GM19395 (cell line): Measurements from ENCODE around the gene ADAMTS17.

Experiments
- ATAC-seq: cut with Tn5 transposase; IDR thresholded peaks from one replicate; pipeline ENCODE4 v1.9.1; 2021; ENCODE audit warnings: mild to moderate bottlenecking, moderate library complexity; ENCODE audit not compliant: unreplicated experiment

Gene ADAMTS17

DNA sequence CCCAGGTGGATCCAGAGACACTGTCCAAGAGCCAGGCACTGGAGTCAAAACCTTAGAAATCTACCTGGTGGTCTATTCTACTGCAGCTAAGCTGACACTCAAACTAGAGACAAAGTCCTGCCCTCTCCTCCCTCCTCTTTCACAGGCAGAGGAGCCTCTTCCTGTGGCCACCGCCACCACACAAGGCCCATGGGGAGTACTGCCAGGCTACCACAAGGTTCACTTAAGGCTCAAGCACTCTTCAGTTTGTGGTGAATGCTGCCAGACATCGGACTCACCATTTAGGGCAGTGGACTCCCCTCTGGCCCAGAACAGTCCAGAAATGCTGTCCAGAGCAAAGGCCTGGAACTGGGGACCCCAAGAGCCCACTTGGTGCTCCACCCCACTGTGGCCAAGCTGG is 160.9 kb downstream of the ADAMTS17 start:
- ATAC-seq: no peak

DNA sequence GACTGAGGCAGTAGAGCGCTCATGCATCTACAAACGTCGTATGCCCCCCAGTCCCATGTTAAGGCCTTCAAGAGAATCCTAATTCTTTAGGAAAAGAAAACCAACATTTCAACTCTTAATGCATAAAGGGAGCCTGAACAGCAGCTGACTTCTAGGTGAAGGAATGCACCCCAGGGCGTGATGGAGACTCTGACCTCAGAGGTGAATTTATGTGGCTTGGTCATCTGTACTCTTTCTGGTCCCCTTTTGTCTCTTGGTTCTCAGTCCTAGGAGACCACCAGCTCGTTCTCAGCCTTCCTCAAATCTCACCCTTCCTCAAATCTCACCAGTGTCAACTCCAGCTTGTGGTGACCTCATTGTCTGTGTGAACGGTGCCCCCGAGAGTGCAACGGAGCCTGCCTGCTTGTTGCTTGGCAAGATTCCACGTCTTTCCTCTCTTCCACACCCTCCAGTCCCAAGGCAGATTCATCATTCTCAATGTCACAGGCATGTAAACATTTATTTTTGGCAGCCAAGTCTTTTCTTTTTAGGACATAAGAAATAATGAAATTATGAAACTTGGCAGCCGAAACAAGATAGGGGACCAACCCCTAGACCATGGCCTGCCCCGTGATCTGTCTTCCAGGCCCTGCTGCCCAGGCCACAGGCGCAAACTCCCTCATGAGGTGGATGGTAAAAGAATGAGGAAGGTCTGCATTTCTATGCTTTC is 166.2 kb downstream of the ADAMTS17 start:
- ATAC-seq: no peak

DNA sequence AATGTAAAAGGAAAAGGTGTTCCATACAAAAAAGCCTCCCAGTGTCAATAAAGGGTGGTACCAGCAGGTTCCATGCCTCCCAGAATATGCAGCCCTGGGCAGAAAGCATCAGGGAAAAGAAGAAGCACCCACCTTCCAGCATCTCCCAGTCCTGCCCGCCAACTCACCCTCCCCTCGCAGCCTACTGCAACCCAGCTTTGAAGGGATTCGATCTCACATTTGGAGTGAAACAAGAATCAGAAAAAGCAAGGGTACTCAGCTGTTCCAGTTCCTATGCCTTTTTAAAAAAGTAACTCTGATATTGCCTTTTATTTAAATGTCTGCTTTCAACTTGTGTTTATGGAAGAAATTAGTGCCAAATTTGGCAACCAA is 166.9 kb downstream of the ADAMTS17 start:
- ATAC-seq: no peak

DNA sequence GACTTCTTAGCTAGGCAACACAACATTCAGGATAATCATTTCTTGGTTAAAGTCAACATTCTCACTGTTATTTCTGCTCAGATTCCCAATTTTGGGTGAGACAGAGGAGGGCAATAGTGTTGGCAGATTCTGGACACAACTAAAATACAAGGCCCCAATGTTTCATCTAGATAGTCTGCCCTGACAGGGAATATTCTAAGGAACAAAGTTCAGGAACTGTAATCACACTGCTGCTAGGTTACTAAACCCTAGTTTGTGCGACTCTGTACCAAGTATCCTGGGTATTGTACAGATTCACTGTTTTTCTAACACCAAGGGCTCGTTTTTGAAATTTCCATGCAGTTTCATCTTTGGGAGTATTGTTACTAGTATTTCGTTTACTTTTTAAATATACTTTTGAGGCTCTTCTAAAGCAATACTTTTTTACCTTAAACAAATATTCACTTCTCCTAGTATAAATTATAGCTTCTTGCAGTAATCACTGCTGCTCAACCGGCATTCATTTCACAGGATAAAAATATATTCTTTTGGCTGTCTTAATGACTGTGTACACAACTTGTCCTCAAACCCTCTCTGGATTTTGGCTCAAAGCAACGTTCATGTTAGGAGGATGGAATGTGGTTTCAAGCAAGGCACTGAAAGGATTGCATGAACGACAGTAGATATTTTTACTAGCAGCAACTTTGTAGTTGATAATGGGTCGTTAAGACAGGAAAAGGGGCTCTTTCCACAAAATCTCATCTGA is 167.4 kb downstream of the ADAMTS17 start:
- ATAC-seq: no peak

DNA sequence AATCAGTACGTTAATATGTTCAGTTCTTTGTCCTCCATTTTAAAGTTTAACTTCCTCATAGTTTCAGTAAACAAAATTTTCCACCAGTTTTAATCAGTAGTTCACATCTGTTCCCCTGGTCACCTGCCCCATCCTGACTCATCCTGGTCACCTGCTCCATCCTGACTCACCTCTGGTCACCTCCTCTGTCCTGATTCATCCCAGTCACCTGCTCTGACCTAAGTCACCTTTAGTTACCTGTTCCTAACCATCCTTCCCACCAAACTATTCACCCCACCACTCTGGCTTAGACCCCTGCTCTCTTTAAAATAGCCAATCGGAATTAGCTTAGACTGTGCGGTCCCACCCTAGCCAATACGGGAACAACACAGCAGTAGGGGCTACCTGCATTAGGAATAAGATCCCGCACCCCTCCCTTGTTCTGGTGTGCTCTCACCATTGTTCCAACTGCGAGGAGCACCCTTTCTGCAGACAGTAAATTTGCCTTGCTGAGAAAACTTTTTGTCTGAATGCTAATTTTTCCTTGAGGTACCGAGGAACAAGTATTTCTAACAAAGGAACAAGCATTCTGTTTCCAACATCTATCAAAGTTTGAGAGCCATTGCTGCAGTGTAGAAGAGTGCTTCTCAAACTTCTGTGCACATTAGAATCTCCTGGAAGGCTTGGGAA is 169.3 kb downstream of the ADAMTS17 start:
- no peak for ATAC-seq

DNA sequence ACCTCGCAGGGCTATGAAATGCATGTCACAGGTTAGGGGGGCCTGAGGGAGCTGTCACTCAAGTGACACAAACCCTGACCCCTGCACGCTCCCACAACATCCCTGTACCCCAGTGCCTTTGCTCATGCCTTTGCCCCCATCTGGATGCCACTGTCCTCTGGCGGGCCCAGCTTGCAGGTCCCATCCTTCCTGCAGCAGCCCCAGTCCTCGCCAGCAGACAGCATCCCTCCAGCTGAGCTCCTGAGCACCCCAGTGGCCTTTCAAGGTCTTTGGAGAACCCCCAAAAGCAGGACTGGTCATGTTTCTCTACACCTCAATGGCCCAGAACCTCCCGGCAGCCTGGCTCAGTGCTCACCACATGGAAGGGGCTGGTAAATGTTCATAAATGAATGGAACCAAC is 170.4 kb downstream of the ADAMTS17 start:
- ATAC-seq: no peak

DNA sequence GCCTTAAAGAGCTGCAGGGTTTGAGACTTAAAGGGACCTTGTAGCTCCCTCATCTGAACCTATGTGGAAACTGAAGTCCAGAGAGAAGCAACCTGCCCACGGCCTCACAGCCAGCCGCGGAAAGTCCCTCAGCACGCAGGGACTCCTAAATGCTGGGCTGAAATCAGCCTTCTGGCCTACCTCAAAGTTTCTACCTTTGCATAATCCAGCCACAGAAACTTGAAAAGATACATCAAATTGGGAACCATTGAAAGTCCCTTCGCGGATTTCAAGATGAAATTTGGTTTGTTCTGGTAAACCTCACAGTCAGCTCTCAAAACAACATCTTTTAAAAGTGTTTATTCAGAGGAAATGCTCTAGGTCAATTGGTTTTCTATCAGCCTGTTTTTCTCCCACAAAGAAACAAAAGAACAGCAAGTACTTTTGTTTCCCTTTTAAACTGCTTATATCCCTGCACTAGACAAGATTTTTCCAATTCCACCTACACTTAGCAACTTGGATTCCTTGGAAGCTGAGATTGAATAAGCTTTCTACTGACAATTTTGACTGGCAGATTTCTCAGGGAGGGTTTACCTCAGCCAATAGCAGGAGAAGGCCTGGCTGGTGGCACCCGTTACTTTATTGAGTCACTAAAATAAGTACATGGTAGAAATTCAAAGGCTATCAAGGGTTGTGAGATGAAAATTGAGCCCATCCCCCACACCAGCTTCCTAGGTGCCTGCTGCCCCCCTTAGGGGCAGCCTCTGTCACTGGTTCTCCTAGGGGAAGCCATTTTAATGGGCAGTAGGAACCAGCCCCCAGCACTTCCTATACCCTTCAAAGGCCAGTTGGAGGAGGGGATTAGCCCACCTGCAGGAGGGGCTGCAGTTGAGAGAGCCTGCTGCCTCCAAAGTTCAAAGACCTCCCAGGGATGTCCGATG is 171.2 kb downstream of the ADAMTS17 start:
- peak; percentile 96 for ATAC-seq

DNA sequence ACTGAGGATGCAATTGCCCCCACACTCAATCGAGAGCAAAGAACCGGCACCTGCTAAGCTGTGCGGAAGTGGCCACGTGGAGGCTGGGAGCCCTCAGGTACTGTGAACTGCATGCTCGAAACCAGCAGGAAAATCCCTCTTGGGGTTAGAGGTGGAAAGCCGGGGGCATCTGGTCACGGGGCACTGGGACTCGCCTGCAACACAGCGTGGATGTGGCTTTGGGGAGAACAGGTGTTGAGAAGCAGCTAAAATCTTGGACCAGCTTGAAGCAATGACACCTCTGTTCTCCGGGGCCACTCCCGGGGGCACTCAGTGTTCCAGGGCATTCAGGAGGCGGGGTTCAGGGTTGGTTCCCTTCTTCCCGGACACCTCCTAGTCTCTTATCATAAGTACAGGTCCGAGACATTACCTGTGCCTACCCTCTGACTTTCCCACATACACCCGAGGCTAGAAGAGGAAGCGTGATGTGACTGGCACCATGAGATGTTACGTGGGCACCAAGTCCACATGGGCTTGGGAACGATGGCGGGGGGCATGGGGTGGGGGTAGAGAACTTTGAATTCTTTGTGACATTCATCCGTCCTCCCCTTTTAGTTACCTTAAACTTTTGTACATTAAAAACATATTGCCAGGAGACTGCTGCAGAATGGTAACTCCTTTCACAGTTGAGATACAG is 172.0 kb downstream of the ADAMTS17 start:
- ATAC-seq: no peak

DNA sequence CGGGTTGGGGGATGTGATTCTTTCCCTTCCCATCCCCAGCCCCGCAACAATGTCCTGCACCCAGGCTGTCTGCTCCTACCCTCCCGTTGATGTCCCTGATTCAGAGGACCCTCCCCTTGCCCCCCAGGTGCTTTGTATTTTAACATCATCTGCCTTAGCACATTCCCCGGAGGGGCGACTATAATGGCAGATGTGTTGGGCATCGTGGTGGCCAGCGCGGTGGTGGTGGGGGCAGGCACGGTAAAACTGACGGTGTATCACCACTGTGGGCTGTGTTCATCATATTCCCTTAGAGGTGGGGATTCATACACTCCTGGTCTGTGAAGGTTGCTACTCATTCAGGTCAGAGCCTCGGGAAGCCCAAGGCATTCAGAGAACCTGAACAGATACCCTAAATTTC is 173.0 kb downstream of the ADAMTS17 start:
- ATAC-seq: no peak

DNA sequence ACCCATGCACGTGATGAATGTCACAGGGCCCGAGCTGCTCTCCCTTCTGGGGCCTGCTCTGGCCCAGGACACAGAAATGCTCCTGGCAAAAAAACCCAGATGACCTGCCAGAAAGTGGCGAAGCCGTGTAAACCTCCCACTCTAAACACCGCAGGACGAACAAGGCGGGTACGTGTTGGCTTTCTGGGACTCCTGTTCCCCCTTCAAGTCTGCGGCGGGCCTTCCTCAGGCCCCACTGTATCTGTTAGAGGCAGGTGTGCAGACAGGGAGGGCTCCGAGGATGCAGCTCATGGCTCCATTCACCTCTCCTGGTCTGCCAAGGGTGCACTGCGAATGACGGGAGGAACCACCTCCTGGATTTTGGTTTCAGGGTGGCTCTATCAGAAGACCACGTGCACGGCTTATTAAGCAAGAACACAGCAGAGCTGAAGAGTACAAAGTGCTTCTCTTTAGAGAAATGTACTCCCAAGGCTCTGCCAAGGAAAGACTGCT is 173.8 kb downstream of the ADAMTS17 start:
- no peak for ATAC-seq

DNA sequence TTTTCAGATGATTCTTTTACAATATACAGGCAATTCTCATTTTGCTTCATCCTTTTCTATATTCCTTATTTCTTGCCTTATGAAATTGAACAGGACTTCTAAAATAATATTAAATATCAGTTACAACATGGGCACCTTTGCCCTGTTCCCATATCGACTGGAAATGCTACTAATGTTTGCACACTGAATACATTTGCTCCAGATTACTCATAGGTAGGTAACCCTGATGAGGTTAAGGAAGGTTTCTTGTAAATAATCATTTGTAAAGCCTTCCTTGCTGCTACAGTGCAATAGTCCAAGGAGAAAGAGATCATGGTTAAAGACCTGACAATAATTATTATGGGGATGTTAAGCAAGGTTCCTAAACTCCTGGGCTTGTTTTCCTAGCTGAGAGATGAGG is 175.5 kb downstream of the ADAMTS17 start:
- no peak for ATAC-seq

DNA sequence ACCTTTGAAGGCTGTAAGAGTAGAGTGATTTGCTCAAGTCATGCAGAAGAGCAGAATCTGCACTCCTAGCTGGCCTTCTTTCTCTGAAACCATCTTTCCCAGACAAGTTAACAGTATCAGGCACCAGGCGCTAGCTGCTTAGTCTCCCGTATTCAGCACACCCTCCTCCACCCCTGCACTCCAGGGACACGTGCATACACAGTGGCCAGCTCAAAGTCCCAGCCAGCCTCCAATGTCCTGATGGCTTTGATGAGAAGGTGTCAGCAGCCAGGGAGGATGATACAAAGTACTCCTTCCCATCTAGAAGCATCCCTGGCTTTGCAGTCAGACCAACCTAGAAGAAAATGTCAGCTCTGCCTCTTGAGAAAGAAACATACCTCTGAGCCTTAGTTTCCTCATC is 177.8 kb downstream of the ADAMTS17 start:
- ATAC-seq: no peak

DNA sequence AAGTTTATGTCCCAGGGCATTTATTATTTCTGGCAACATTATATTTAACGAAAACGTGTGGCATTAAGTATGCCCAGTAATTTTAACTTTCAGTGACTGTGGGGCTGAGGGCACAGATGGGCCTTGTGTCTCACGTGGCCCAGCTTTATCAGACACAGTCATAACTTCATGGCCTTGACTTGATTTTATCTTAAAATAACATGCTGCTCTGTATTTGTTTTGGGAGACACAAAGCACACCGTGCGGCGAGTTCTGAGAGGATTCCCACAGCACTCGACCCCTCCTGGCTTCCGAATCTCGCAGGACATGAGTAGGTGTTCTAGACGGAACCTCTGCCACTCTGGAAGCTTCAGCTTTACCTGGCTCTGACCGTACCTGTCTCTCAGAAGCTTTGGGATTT is 180.8 kb downstream of the ADAMTS17 start:
- no peak for ATAC-seq

DNA sequence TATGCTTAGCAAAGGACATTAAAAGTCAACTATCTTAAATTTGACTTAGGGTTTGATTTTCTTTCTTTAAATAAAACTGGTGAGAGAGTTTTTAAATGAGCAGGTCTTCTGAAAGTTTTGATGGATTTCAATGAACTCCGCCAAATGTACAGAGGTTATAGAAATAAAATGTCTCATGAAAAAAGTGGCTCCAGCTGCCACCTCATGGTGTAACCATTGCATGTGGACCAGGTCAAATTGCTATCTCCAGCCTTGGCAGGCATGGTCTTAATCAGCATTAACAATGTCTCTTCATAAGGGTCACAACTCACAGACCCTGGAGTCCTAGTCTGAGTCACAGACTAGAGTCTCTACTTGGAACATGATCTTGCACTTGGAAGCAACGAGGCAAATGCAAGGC is 182.3 kb downstream of the ADAMTS17 start:
- no peak for ATAC-seq

DNA sequence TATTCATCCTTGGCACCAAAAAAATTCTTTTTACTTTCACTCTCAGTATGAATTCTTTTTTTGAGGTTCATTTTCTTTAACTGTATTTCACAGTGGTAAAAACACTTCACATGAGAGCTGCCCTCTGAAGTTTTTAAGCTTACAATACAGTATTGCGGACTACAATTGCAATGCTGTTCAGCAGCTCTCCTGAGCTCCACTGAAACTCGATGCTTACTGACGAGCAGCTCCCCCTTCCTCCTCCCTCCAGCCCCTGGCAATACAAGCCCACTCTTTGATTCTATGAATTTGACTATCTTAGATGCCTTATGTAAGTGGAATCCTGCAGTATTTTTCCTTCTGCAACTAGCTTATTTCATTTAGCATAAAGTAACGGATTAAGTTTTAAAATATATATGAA is 183.4 kb downstream of the ADAMTS17 start:
- no peak for ATAC-seq

DNA sequence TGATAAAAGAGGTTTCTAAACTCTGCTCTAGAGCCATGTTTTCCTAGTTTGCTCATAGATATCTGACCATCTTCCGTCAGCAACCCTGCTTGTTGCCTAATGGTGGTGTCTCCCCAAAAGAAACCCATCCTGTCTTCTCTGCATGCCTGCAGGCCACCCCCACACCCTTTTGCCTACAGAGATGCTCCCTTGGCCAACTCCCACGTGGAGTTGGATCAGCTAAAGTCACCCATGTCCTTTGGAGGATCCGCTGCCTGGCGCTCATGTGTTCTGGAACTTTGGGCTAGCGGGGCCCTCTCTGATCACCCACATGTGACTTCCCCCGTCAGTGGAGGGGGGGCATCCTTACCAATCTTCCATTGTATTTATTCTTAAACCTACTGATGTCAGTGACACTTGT is 185.6 kb downstream of the ADAMTS17 start:
- no peak for ATAC-seq

DNA sequence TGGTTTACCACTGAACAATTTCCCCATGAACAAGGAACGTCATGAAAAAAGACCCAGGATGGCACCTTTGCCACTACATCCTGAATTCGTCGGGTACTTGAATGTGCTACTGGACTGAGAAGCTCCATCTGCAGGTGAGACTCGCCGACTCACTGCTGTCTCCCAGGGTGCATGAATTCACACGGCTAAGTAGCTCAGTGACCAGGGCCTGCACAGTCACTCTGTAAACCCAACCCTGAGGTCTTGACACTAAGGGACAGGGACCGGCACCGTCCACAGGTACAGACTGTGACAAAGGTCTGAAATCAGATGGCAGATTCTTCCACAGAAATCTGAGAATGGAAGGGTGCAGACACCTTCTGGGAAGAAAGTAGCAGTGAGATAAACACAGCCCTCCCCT is 187.4 kb downstream of the ADAMTS17 start:
- ATAC-seq: no peak

DNA sequence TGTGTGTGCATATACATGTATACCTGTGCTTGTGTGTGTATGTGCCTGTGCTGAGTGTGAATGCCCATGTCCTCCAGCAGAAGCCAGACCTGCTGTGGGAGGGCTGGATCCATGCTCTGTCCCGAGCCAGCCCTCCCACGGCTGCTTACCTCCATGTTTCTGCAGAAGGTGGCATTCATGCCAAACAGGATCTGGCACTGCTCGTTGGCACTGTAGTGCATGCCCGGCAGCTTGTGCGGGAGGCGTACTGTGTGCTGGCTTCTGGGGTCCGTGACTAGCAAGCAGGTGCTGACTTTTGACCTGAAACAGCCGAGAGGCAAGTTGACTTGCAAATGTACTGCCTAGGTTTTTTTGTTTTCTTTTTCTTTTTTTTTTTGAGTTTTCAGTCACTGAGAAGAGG is 189.3 kb downstream of the ADAMTS17 start:
- no peak for ATAC-seq

DNA sequence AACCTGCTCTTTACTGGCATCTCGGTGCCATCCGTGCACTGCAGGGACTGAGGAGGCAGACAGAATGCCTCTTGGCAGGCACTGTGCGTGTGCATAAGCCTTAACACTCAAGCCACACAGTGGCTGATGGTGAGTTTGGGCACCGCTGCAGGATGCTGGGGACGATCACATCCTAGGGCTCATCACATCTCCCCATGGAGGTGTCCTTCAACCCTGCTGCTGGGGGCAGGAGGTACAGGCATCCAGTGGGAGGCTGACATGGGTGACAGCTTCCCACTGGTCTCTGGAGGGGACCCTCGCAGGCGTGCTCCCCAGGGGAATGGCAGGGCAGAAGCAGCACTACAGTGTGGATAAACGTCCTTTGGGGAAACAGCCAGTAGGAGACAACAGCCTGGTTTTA is 190.9 kb downstream of the ADAMTS17 start:
- ATAC-seq: no peak

DNA sequence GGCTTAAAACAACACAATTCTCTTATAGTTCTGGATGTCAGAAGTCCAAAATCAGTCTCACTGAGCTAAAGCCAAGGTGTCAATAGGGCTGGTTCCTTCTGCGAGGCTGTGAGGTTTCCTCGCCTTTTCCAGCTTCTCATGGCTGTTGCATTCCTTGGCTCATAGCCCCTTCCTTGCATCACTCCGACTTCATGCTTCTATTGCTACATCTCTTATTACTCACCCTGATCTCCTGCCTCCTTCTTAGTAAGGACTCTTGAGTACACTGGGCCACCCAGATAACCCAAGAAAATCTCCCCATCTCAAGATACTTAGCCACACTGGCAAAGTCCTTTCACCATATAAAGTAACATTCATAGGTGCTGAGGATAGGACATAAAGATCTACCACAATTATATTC is 193.9 kb downstream of the ADAMTS17 start:
- no peak for ATAC-seq
